Coronary artery (tissue), 2 donors: Measurements from ENCODE around the gene PLEKHG3.

Source experiments
- DNase-seq: peaks from one replicate; pipeline ENCODE4 v3.0.0-alpha.2; 2017; ENCODE audit warnings: low spot score
- H3K27ac ChIP-seq, 2 donors: fragments of 200-600 bp; sonication (generic); one replicate each; pipeline ENCODE4 v1.5.1; 2016 to 2019
- H3K4me3 ChIP-seq: fragments of 200-600 bp; sonication (generic); 2 replicates; pipeline ENCODE4 v1.5.1; 2016; ENCODE audit warnings: mild to moderate bottlenecking, moderate library complexity
- CTCF ChIP-seq: fragments of 200-600 bp; sonication (generic); IDR thresholded peaks from one replicate; pipeline ENCODE4 v1.5.1; 2019; ENCODE audit warnings: antibody characterized with exemption

Gene PLEKHG3

GRCh38 chr14:64706593-64707193, 2.5 kb downstream of the PLEKHG3 start:
- DNase-seq = peak; percentile 72
- Histone ChIP-seq H3K27ac (peak overlapping the region; percentile 92 to 99), H3K4me3 (peak overlapping the region; percentile 93)
- TF ChIP-seq CTCF = no peak

- peak; percentile 56 for DNase-seq
- no peak for TF ChIP-seq CTCF
- Histone ChIP-seq H3K27ac (peak overlapping the region; percentile 92 to 99), H3K4me3 (peak overlapping the region; percentile 93)
Measured at GRCh38 chr14:64707661-64708060, 3.4 kb downstream of the PLEKHG3 start.

GRCh38 chr14:64708148-64709004, 4.2 kb downstream of the PLEKHG3 start:
- TF ChIP-seq CTCF = no peak
- Histone ChIP-seq H3K27ac (peak overlapping the region; percentile 92 to 99), H3K4me3 (peak overlapping the region; percentile 93)
- DNase-seq = peak; percentile 83

- DNase-seq = peak; percentile 59
- H3K4me3 ChIP-seq = peak overlapping the region; percentile 93
- TF ChIP-seq CTCF = no peak
- peak overlapping the region; percentile 92 to 99 for H3K27ac ChIP-seq
Measured at GRCh38 chr14:64709126-64709525, 4.9 kb downstream of the PLEKHG3 start.

GRCh38 chr14:64711039-64711438, 6.8 kb downstream of the PLEKHG3 start:
- H3K27ac ChIP-seq = peak overlapping the region; percentile 92 to 99
- peak; percentile 85 for DNase-seq
- TF ChIP-seq CTCF = no peak
- no peak overlapping the region for H3K4me3 ChIP-seq

- Histone ChIP-seq H3K27ac (no peak overlapping the region), H3K4me3 (no peak overlapping the region)
- no peak for TF ChIP-seq CTCF
- DNase-seq = no peak
Measured at GRCh38 chr14:64713677-64714076, 9.5 kb downstream of the PLEKHG3 start.
